Neural progenitor cell (in vitro differentiated cells): ENCODE data around the gene MAGI1. TPM values are rescaled to one million over a fixed set of nuclear protein-coding genes. Genes with fewer than 3 reads are reported as not detected.

Experiments used
- DNase-seq: peaks from one replicate; pipeline ENCODE4 v3.0.0-alpha.2; 2016; ENCODE audit warnings: low spot score
- H2AFZ ChIP-seq: fragments of 200-600 bp; sonication (generic); replicated peaks from 2 replicates; pipeline ENCODE4 v1.6.1; 2016; ENCODE audit warnings: antibody characterized with exemption
- H3F3A ChIP-seq: fragments of 200-600 bp; sonication (generic); 2 replicates; pipeline ENCODE4 v1.6.1; 2016; ENCODE audit warnings: antibody characterized with exemption, low read depth
- H3K27ac ChIP-seq: fragments of 200-600 bp; sonication (generic); 2 replicates; pipeline ENCODE4 v1.5.1; 2016; ENCODE audit warnings: mild to moderate bottlenecking
- H3K27me3 ChIP-seq: fragments of 200-600 bp; sonication (generic); 2 replicates; pipeline ENCODE4 v1.6.1; 2016; ENCODE audit warnings: mild to moderate bottlenecking, moderate library complexity
- H3K36me3 ChIP-seq: fragments of 200-600 bp; sonication (generic); 2 replicates; pipeline ENCODE4 v1.5.1; 2016
- H3K4me1 ChIP-seq: fragments of 200-600 bp; sonication (generic); 2 replicates; pipeline ENCODE4 v1.6.1; 2016; ENCODE audit warnings: mixed run types
- H3K4me2 ChIP-seq: fragments of 200-600 bp; sonication (generic); 2 replicates; pipeline ENCODE4 v1.6.1; 2016
- H3K4me3 ChIP-seq: fragments of 200-600 bp; sonication (generic); 2 replicates; pipeline ENCODE4 v1.5.1; 2016
- H3K79me2 ChIP-seq: fragments of 200-600 bp; sonication (generic); 2 replicates; pipeline ENCODE4 v1.6.1; 2016; ENCODE audit warnings: low read depth
- H3K9ac ChIP-seq: fragments of 200-600 bp; sonication (generic); 2 replicates; pipeline ENCODE4 v1.6.1; 2016
- H3K9me3 ChIP-seq: fragments of 200-600 bp; sonication (generic); 2 replicates; pipeline ENCODE4 v1.5.1; 2016; ENCODE audit warnings: low read depth
- H4K20me1 ChIP-seq: fragments of 200-600 bp; sonication (generic); 2 replicates; pipeline ENCODE4 v1.6.1; 2016; ENCODE audit warnings: low read depth
- H3K27ac Mint-ChIP-seq: 3 replicates; pipeline ENCODE4 v1.8.0; 2021; ENCODE audit warnings: mixed read lengths
- H3K27me3 Mint-ChIP-seq: 2 replicates; pipeline ENCODE4 v1.8.0; 2022; ENCODE audit warnings: low read depth, mild to moderate bottlenecking, inconsistent platforms, moderate library complexity, mixed read lengths; ENCODE audit not compliant: insufficient read depth
- H3K36me3 Mint-ChIP-seq: 3 replicates; pipeline ENCODE4 v1.8.0; 2021; ENCODE audit warnings: mixed read lengths
- H3K4me1 Mint-ChIP-seq: 3 replicates; pipeline ENCODE4 v1.8.0; 2021; ENCODE audit warnings: mixed read lengths
- H3K4me3 Mint-ChIP-seq: 3 replicates; pipeline ENCODE4 v1.8.0; 2021; ENCODE audit warnings: mild to moderate bottlenecking, moderate library complexity, mixed read lengths
- H3K9me3 Mint-ChIP-seq: 3 replicates; pipeline ENCODE4 v1.8.0; 2020; ENCODE audit warnings: mixed read lengths
- CTCF ChIP-seq: fragments of 200-600 bp; sonication (generic); IDR thresholded peaks from 2 replicates; pipeline ENCODE4 v1.5.1; 2017; ENCODE audit warnings: antibody characterized with exemption, mild to moderate bottlenecking
- EZH2 ChIP-seq: fragments of 200-600 bp; sonication (generic); IDR thresholded peaks from 2 replicates; pipeline ENCODE4 v1.6.1; 2017; ENCODE audit warnings: antibody characterized with exemption, mild to moderate bottlenecking, moderate library complexity
- EZH2phosphoT487 ChIP-seq: fragments of 200-600 bp; sonication (generic); IDR thresholded peaks from 2 replicates; pipeline ENCODE4 v1.6.1; 2017; ENCODE audit warnings: antibody characterized with exemption
- total RNA-seq: library from RNA; depleted of rRNA; stranded (reverse); fragments of >200 nt; gene quantifications from 2 replicates; pipeline ENCODE4 v1.2.3, GENCODE V29; 2015; ENCODE audit warnings: low replicate concordance

Gene MAGI1
- 40.6 and 48.4 TPM in 2 replicates for total RNA-seq

DNA sequence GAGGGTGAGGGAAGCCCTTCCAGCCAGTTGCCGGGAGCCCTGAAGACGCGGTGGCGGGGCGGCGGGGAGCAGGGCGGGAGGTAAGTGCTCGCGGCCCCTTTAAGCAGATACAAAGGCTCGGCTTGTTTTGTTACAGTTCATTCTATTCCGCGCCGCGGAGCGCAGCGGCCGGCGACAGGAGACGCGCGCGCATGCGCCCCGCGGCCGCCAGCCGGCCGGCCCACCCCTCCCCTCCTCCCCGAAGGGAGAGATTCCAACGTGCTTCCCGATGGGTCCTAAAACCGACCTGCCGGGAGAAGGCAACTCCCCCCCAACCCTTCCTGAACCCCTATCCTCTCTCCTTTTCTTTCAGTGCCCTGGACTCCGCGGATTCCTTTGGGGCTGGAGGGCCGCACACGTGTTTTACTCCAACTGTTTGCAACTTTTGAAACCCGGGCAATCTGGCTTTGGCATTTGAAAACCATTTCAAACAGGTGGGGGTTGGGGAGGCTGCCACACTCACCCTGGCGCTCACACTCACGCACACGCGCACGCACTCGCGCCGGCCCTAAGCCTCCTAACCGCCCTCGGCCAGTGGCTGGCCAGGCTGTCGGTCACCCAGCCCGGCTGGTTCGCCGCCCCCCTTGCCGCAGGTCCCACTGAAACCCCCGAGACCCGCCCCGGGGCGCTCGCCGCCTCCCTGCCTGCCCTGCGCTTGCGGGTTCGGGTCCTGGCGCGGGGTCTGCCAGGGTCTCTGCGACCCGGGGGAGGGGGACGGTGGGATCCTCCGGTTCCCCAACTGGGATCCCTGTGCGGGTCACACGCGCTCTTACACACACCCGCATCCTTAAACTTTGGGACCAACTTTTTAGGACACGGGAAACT, at the start of gene MAGI1:
TSS of gene MAGI1 (minus strand) at position 193 of the 864 bp plus-strand sequence. CDS start 610 bp downstream, outside the sequence.
- DNase-seq = peak; percentile 98
- peaks cover 32% of the 10 kb centered on the region for H3K4me1 Mint-ChIP-seq
- peak within 1 kb of the TSS; percentile 28 for H3K9ac ChIP-seq
- peak within 1 kb of the TSS; percentile 85 for H3K4me3 ChIP-seq
- H3K4me3 Mint-ChIP-seq = peak within 1 kb of the TSS; percentile 100
- peaks cover 21% of the 10 kb centered on the region for H4K20me1 ChIP-seq
- no peaks in the 10 kb centered on the region for H3K36me3 ChIP-seq
- peak within 1 kb of the TSS; percentile 72 for H3K27ac ChIP-seq
- H3K9me3 ChIP-seq = no peaks in the 10 kb centered on the region
- peak within 1 kb of the TSS; percentile 97 for H2AFZ ChIP-seq
- H3K79me2 ChIP-seq = peaks cover 44% of the 10 kb centered on the region
- peaks cover 20% of the 10 kb centered on the region for H3K4me1 ChIP-seq
- H3F3A ChIP-seq = peaks cover 23% of the 10 kb centered on the region
- TF ChIP-seq CTCF = no peak
- TF ChIP-seq EZH2phosphoT487 = no peak
- no peak for TF ChIP-seq EZH2
- H3K27me3 Mint-ChIP-seq = peaks cover 4% of the 10 kb centered on the region
- no peaks in the 10 kb centered on the region for H3K9me3 Mint-ChIP-seq
- H3K36me3 Mint-ChIP-seq = no peaks in the 10 kb centered on the region
- H3K4me2 ChIP-seq = peak within 1 kb of the TSS; percentile 93
- H3K27me3 ChIP-seq = no peaks in the 10 kb centered on the region
- H3K27ac Mint-ChIP-seq = peak within 1 kb of the TSS; percentile 97

- Histone ChIP-seq H3K4me3 (no peak overlapping the region), H3K9me3 (no peaks in the 10 kb centered on the region), H3K4me1 (no peaks in the 10 kb centered on the region), H3K27me3 (no peaks in the 10 kb centered on the region), H3K79me2 (no peaks in the 10 kb centered on the region), H2AFZ (peak overlapping the region; percentile 26), H3K36me3 (no peaks in the 10 kb centered on the region), H3K4me2 (no peak overlapping the region), H3K27ac (no peak overlapping the region), H4K20me1 (no peaks in the 10 kb centered on the region), H3F3A (no peaks in the 10 kb centered on the region), H3K9ac (no peak overlapping the region)
- Mint-ChIP-seq H3K27me3 (no peaks in the 10 kb centered on the region), H3K36me3 (no peaks in the 10 kb centered on the region), H3K27ac (no peak overlapping the region), H3K4me1 (peaks cover 5% of the 10 kb centered on the region), H3K4me3 (no peak overlapping the region), H3K9me3 (no peaks in the 10 kb centered on the region)
- no peak for DNase-seq
- TF ChIP-seq EZH2 (no peak), EZH2phosphoT487 (no peak), CTCF (no peak)
Measured at GRCh38 chr3:66083784-66084213, 45.1 kb upstream of the MAGI1 start.

DNA sequence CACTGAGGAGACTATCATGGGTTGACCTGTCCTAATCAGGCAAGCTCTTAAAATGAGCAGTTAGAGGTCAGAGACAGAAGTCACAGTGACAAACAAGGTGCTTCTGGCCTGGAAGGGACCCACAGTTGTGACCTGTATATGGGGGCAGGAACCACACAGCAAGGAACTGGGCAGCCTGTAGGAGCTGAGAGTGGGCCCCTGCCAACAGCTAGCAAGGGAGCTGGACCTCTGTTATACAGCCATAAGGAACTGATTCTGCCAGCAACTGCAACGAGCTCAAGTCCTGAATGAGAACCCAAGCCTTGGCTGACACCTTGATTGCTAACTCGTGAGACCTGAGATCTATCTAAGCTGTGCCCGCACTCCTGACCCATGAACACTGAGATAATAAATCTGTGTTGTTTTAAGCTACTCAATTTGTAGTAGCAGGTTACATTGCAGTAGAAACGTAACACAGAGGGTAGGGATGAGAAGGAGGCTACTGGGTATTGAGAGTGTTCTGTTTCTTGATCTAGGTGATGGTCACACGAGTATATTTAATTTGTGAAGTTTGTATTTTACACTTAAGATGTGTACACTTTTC, 44.5 kb upstream of the MAGI1 start:
- Mint-ChIP-seq H3K36me3 (no peaks in the 10 kb centered on the region), H3K27me3 (no peaks in the 10 kb centered on the region), H3K27ac (no peak overlapping the region), H3K4me3 (no peak overlapping the region), H3K9me3 (no peaks in the 10 kb centered on the region), H3K4me1 (peaks cover 5% of the 10 kb centered on the region)
- no peaks in the 10 kb centered on the region for H3K9me3 ChIP-seq
- TF ChIP-seq EZH2phosphoT487 = no peak
- no peak for TF ChIP-seq CTCF
- no peak for TF ChIP-seq EZH2
- no peak overlapping the region for H3K27ac ChIP-seq
- no peak overlapping the region for H3K4me3 ChIP-seq
- H3F3A ChIP-seq = no peaks in the 10 kb centered on the region
- no peaks in the 10 kb centered on the region for H3K79me2 ChIP-seq
- no peak overlapping the region for H2AFZ ChIP-seq
- no peaks in the 10 kb centered on the region for H3K27me3 ChIP-seq
- H3K9ac ChIP-seq = no peak overlapping the region
- H3K36me3 ChIP-seq = no peaks in the 10 kb centered on the region
- no peak overlapping the region for H3K4me2 ChIP-seq
- H3K4me1 ChIP-seq = no peaks in the 10 kb centered on the region
- no peaks in the 10 kb centered on the region for H4K20me1 ChIP-seq
- no peak for DNase-seq
